NT2/D1 (cell line): ENCODE results near the gene CCL24.

Experiments used
- SUZ12 ChIP-seq: IDR thresholded peaks from 2 replicates; pipeline ENCODE4 v1.6.1; 2011; ENCODE audit not compliant: insufficient read length, insufficient read depth; ENCODE audit errors: extremely low read depth
- YY1 ChIP-seq: IDR thresholded peaks from 2 replicates; pipeline ENCODE4 v1.6.1; 2011; ENCODE audit not compliant: insufficient read length, insufficient read depth
- ZNF274 ChIP-seq: IDR thresholded peaks from 2 replicates; pipeline ENCODE4 v1.6.1; 2011; ENCODE audit warnings: mild to moderate bottlenecking, low read depth, low read length

DNA sequence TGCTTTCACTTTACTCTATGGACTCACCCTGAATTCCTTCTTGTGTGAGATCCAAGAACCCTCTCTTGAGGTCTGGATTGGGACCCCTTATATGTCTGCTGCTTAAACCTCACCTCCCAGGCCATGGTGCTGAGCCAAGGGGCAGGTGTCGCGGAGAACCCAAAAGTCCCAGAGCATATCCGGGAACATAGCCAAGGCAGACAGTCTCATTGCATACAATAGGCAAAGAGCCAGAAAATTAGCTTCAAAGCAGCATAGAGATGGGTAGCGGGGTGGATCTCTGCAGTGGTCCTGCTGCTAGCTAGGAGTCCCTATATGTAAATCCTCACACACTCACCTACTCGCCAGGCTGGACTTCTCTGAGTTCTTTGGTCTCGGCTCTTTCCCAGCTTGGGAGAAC is 5.5 kb downstream of the CCL24 start:
- TF ChIP-seq YY1 (no peak), SUZ12 (no peak), ZNF274 (no peak)
